ENCODE measurements around the gene SORCS3.

GRCh38 chr10:104897696-104898095 lies 256.6 kb downstream of the SORCS3 start:
- TF ChIP-seq CTCF (IDR thresholded peaks at IDR 0.05), result no peak
- TF ChIP-seq POLR2A (IDR thresholded peaks at IDR 0.05), result no peak

All from right lobe of liver (tissue), 4 donors.